HG03342 (cell line): ENCODE results near the gene ADAM22.

ENCODE experiments used
- ATAC-seq: cut with Tn5 transposase; IDR thresholded peaks from one replicate; pipeline ENCODE4 v1.9.1; 2021; ENCODE audit warnings: mild to moderate bottlenecking, moderate library complexity; ENCODE audit not compliant: unreplicated experiment

ADAM22 gene

DNA sequence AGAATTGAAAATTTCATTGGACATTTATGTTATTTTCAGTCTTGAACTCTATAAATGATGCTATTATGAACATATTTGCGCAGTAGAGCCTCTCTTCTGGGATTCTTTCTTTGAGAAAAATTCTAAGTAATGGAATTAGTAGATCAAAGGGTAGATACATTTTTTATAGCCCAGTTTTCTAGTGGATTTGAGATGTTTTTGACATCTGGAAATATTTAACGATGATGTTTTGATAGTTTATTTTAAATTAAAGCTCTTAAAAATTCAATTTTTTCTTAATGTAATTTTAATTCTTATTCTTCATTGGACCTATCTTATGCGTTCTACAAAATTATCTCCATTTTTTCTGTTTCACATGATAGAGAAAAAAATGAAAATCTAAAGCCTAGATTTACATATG, 103.0 kb downstream of the ADAM22 start:
- no peak for ATAC-seq

- ATAC-seq = no peak
Measured at GRCh38 chr7:88040694-88041093, 106.6 kb downstream of the ADAM22 start.

DNA sequence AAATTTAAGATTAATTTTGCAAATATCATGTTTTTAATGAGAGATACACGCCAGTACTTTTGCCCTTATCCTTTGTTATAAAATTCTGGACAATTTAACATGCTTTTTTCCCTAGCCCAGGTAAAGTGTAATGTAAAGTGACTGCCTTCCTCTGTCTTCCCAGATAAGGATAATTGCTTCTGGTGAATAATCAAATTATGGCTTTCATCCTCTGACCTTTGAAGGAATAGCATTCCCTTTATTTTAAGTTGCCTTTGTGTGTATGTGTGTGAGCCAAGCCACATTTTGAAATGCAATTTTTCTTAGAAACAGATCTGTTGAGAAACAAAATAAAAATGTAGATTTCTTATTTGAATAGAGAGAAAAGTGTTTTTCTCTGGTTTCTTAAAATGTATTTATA, 107.5 kb downstream of the ADAM22 start:
- ATAC-seq = no peak

- ATAC-seq = peak; percentile 49
Measured at GRCh38 chr7:88042157-88042556, 108.1 kb downstream of the ADAM22 start.

DNA sequence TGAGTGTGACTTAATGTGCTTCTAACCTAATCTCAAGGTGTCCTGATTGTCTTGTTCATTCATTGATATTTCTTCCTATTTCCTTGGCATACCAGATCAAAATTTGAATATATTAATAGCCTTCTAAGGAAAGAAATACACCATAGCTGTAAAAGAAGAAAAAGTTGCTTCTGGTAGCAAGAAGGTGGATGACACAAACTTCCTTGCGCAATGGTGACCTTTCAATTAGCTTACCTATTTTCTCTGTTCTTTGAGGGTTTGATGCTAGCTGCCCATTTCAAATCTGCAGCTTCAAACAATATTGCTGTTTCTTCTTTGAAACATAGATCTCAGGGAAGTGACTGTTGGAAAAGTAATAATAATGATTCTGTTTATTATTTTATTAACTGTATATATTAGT, 108.8 kb downstream of the ADAM22 start:
- ATAC-seq = no peak

DNA sequence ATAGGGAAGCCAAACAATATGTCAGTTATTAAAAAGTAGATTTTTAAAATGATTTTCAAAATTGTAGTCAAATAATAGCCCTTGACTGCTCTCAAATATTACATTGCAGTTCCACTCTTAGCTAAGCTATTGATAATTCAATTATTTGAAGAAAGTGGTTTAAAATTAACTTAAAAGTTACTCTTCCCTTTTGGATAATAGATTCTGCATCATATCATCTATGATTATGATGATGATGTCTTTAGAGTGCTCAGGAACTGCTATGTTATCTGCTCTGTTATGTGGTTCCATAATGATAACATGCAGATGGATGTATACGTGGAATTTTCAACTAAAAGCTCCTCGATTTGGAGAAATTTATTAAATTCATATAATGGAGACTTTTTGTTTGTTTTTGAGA, 110.0 kb downstream of the ADAM22 start:
- ATAC-seq = no peak

- no peak for ATAC-seq
Measured at GRCh38 chr7:88046839-88047573, 113.0 kb downstream of the ADAM22 start.

DNA sequence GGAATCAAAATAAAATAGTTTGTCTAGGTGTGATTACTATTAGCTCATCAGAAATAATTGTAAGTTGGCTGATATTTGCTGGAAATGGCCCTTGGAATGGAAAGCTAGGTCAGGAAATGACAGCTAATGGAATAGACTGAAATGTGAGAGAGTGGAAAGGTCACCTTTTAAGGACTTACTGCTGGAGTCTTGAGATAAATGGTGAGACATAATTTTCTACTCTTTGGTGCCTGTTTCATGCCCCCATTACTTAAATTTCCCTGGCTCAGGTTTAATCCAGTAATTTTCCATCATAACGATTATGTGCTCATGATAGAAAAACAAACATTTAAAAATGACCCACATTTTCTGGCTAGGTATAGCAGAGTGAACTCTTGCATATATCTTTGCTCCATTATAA, 123.6 kb downstream of the ADAM22 start:
- ATAC-seq = no peak

DNA sequence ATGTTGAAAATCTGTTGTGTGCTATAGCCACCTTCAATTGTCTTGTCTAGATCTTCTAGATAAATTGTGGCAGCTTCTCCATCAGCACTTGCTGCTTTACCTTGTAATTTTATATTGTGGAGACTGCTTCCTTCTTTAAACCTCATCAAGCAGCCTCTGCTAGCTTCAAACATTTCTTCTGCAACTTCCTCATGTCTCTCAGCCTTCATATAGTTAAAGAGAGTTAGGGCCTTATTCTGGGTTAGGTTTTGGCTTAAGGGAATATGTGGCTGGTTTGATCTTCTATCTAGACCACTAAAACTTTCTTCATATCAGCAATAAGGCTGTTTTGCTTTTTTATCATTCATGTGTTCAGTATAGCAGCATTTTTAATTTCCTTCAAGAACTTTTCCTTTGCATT, 128.2 kb downstream of the ADAM22 start:
- no peak for ATAC-seq

DNA sequence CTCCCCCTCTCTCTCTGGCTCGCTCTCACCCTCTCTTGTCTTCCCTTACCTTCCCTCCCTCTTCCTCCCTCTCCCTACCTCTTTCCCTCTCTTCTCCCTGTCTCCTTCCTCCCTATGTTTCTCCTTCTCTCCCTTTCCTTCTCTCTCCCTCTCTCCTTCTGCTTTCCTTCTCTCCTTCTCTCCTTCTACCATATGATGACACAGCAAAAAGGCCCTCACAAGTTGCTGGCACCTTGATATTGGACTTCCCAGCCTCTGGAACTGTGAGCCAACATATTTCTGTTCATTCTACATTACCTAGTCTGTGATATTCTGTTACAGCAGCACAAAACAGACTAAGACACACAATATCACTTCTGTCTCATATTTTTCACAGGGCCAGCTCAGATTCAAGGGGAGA, 135.0 kb downstream of the ADAM22 start:
- ATAC-seq = no peak

DNA sequence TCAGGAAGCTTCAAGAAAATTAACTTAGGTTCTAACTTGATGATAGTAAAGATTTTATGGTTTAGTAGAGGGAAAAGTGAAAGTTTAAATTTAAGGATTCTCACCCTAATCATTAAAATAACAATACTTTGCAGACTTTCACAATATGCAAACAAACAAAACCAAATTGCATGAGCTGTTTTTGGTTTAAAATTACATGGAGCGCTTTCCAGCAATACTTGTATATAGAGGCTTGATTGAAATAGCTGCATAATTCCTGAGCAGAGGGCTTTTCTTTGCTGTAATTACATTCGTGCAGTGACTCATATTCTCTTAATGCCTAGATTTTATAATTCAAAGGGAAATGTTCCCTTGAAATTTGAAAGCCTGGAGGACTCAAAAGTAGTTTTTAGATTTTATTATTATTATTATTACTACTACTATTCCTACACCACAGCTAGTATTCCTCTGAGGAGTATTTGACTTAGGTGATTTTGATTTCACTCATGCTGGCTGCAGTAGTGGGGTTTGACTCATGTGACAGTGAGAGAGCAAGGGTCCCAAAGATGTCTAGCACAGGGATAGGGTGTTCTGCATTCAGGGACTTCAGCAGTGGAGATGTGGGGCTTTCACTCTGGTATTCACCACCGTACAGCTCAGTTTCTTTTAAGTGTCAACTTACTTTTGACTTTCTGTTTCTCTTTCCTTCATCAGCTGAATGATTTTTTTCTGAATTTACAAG, 138.1 kb downstream of the ADAM22 start:
- ATAC-seq = peak; percentile 88

DNA sequence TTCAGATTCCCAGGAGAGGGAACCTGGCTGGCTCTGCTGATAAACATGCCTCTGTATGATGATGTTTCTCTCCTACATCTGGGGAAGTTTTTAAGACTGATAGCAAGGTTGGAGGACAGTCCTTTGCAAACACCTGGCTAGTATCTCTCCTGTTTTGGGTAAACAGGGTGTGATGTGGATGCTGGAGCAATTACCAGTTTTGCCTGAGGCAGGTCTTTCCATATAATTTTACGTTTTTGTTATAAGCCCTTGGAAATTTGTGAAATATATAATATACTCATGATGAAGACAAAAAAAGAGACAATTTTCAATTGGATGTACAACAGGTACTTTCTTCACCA, 138.6 kb downstream of the ADAM22 start:
- peak; percentile 37 for ATAC-seq

GRCh38 chr7:88073626-88074025, 139.6 kb downstream of the ADAM22 start:
- no peak for ATAC-seq

GRCh38 chr7:88075216-88075615, 141.2 kb downstream of the ADAM22 start:
- ATAC-seq = no peak

GRCh38 chr7:88083883-88084282, 149.8 kb downstream of the ADAM22 start:
- ATAC-seq = no peak

DNA sequence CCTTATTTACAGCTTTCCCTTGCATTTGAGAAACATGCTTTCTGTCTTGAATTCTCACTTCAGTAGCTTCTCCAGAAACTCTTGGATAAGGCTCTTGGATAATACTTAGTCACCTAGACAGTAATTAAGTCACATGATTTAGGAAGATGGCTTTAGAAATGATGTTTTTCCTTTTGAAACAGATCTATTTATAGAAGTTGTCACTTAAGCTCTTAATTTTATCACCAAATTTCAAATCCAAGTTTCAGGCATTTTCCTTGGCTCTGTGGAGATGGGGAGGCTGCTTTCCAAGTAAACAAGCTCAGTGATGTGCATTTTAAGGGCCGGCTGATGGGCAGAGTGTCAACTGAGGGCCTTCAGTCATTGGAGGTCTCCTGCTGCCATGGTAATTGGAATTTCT, 155.5 kb downstream of the ADAM22 start:
- no peak for ATAC-seq

DNA sequence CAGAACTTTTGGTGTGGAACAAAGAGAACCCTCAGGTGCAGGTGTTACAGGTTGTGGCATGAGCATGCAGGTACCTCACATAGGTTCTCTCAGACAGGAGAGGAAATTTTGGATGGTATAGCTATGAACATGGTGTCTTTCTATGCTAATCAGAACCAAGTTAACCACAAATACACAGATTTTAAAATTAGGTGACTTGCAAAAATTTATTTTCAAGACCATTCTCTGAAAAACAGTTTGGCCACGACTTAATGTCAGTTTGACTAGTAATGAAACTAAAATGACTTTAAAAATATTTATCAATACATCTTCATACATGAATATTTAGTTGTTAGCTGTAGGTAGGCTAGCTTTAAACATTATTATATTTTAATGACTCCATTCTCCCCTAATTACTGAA, 156.2 kb downstream of the ADAM22 start:
- no peak for ATAC-seq

DNA sequence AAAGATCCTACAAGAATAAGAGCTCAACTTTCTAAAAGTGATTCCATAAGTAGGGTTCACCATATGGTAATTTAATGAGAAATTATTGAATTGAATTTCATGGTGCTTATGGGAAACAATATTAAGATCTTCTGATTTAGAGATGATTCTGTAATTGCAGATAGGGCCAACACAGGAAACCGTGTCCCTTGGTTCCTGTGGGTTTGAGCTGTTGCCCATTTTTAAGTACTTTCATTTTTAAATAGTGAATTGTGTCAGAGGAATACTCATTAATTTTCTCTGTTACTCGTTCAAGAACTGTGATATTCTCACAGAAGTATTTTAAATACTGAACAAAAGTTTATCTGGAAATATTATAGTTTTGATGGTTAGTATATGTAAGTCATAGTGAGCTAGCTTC, 156.6 kb downstream of the ADAM22 start:
- peak; percentile 61 for ATAC-seq

- no peak for ATAC-seq
Measured at GRCh38 chr7:88091988-88092675, 158.1 kb downstream of the ADAM22 start.

DNA sequence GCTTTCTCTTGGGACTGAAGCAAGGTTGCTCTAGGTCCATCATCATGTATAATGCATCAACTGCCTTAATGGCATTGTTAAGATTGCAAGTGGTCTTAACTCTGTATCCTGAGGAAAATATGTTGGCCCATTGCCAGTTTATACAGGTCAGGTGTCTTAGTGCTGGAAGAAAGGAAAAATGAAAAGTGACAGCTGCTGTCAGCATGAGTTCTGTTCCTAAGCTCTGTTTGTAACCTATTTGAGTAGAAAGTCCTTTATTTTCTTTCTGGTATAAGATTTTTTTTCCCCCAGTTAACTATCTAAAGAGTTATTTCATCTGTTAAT, 158.6 kb downstream of the ADAM22 start:
- ATAC-seq = no peak

DNA sequence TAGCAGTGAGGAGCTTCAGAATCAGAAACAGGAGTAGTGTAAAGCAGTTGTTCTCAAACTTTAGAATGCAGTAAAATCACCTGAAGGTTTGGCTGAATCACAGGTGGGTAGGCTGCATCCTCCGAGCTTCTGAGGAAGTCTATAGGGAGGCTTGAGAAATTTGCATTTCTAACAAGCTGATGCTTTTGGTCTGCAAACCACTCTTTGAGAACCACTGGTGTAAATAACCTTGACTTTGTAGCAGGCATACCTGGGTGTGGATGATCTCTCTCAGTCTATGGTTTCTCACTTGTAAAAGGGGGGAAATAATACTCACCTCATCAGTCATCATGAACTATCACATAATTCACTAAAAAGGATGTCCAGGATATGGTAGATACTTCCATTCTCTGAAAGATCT, 167.7 kb downstream of the ADAM22 start:
- no peak for ATAC-seq

- ATAC-seq = no peak
Measured at GRCh38 chr7:88102675-88103074, 168.6 kb downstream of the ADAM22 start.
